GM18870 (cell line): ENCODE measurements around the gene CTNND2.
A peak's percentile ranks its signal among the peaks of the same experiment; 100 is the strongest.

Experiments
- ATAC-seq: cut with Tn5 transposase; IDR thresholded peaks from one replicate; pipeline ENCODE4 v1.9.1; 2021; ENCODE audit warnings: moderate library complexity; ENCODE audit not compliant: unreplicated experiment

Gene CTNND2

GRCh38 chr5:11599499-11599898 is 304.7 kb downstream of the CTNND2 start:
- no peak for ATAC-seq

DNA sequence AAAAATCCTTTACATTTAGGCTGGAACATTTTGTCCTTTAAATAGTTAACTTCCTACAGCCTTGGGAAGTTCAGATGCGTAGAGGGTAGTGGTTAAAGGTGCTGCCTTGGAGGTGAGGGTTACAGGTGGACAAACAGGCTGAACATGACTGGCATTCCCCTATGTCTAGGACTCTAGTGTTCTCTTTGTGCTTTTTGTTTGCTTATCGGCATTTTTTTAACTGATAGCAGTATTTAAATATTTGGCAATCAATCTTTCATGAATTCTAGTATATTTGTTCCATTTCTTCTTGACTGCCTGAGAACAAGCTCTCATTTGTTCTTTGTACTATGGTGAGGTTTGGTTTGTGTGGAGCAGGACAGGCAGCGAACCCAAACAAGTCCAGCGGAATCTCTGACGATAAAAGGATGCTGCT is 307.6 kb downstream of the CTNND2 start:
- ATAC-seq = no peak

- no peak for ATAC-seq
These were observed 308.1 kb downstream of the CTNND2 start for GRCh38 chr5:11596185-11596584.

DNA sequence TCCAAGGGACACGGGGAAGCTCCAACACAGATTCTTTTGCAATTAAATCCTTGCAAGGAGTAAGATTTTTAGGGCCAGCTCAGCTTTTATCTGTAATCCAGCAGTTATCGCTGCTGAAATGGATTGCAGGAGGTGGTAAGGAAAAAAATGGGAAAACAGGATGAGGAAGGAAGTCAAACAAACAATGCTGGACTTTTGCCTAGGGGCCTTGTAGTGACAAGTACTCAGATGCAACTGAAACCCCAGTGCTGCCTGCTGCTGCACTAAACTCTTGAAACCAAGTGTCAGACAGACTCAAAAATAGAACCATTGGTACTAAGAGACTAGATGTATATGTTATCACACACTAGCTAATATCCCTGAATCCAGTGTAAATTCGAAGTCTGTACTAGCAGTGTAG is 309.2 kb downstream of the CTNND2 start:
- no peak for ATAC-seq

DNA sequence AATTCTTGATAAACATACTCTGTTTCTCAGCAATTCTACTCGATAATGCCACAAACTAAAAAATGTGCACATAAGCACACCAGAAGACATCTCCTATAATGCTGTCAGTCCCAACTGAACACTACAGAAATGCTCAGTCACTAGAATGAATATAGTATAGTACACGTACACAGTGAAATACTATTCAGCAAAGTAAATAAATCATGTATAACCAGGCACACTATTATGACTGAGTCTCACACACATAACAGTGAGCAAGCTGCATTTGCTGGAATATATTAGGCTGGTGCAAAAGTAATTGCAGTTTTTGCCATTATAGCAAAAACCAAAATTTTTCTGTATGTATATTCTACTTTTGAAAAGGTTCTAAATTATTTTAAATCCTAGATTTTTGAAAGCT is 310.2 kb downstream of the CTNND2 start:
- no peak for ATAC-seq

GRCh38 chr5:11590475-11590874 is 313.8 kb downstream of the CTNND2 start:
- ATAC-seq = no peak

GRCh38 chr5:11588803-11589202 is 315.4 kb downstream of the CTNND2 start:
- no peak for ATAC-seq

GRCh38 chr5:11584017-11584416 is 320.2 kb downstream of the CTNND2 start:
- no peak for ATAC-seq

DNA sequence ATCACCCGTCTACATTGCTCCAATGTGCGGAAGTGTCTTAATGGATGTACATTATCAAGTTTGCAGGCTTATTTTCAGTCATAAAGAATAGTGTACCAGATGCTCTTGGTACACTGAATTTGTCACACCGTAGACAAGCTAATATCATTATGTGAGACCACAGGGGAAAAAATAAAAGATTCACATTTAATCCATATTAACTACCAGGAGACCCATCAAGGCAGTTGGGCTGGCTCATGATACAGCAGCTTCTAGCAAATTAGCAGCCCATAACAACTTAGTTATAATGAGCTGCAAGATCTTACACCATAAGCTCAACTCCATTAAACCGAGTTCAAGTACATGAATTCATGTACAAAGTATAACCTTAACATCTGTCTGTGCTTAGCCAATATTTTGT is 324.9 kb downstream of the CTNND2 start:
- ATAC-seq = no peak

GRCh38 chr5:11574787-11575186 is 329.5 kb downstream of the CTNND2 start:
- no peak for ATAC-seq

GRCh38 chr5:11573140-11573992 is 330.9 kb downstream of the CTNND2 start:
- ATAC-seq = no peak

DNA sequence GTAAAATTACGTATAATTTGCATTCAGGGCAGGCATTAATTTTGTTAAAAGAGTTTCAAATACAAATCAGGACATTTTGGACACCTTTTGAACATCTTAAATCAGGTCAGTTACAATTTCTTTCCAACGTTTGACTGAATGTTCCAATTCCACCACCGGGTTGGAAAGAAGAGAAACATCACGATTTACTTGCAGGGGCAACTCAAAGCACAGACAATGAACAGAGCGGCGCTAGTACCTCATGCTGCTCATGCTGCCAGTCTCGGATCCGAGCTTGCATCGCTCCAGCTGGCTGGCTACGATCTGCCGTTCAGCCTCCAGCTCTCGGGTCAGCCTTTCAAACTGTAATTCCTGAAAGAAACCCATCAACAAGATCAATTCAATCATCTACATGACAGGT is 339.5 kb downstream of the CTNND2 start:
- ATAC-seq = no peak

DNA sequence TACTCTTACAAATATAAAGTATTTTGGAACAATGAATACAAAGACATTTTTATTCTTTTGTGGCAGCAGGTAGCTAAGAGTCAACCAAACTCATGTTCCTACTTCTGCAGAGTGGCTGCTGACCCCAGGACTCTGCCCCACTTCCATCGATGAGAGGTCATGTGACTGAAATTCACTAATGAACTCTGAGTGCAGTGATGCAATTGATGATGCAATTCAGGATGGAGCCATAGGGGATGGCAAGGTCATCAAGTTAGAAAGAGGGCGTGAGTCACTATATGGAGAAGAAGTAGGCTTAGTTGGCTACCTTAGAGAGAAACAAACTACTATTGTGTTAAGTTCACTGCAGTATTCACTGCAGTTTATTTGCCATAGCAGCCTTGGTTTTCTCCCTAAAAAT is 340.4 kb downstream of the CTNND2 start:
- no peak for ATAC-seq

DNA sequence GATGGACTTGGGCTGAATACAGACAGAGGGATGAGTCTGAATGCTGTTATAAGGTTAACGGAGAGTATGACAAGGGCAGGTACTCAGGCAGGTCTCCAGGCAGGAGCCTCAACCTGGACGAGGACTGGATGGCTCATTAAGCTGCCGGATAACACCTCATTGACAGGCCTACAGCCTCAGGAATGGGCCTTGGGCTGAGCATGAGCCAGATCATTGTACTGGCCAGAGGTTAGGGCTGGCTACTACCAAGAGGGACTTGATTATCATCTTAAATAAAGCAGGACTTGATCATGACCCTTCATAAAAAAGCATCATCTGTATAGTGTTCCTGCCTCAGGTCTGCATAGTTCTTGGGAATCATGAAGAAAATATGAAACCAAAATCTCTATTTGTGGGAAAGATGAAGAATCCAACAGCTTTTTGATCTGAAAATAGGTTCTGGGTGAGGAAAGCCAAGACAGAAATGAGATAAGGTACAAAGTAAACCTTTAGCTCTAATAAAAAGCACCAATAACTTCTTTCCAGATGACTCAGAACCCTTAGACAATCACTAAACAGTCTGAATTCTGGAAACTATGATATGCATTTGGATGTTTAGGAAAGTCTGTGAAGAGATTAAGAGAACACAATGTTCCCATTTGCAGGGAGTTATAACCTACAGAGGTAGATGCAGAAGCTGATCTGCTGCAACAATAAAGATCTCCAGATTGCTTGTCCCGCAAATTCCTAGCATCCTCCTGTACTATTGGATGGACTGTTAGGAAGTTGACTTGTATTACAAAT is 343.1 kb downstream of the CTNND2 start:
- ATAC-seq = no peak

DNA sequence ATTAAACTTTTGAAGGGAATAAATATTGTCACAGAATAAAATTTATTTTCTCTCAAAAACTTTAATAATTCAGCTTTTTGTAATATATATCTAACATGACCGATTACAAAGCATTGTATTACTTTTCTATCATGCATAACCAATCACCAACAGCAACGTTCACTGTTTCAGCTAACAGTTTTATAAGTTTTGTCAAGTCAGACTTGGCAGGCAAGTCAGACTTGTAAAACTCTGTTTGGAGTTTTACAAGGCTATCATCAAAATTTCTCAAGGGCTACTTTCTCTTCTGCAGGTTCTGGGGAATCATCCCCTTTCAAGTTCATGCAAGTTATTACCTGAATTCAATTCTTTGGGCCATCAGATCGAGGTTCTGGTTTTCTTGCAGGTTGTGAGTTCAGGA is 347.2 kb downstream of the CTNND2 start:
- no peak for ATAC-seq

DNA sequence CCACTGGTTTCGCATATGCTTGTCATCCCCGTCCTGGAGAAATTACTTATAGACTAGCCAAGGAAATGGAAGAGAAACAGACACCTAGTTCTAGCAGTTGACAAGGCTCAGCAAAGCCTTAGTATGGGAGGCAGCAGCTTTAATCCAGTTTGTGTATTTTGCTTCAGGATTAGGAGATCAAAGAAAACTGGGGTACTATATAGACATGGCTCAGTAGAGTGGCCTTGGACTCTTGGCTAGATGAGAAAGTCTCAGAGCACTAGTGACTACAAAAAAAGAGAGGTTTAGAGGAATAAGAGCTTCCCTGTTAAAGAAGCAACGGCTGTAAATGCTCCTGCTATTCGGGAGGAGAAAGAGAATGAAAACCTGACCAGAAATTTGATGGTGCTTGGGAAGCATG is 349.1 kb downstream of the CTNND2 start:
- no peak for ATAC-seq

DNA sequence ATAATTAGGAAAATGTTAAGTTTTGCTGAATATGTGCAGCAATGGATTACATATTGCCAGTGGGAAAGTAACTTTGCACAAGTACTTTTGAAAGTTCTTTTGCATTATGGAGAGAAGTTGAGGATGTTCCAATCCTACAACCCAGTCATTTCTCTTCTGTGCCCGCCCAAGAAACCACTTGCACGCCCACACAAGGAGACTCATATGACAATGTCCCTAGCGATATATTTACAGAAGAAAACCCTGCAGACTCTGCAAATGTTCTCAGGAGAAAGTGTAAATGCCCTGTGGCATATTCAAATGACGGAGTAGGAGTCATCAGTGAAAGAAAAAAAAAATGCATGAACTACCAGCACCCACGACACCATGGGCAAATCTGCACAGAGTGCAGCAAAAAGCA is 356.5 kb downstream of the CTNND2 start:
- peak; percentile 64 for ATAC-seq

- ATAC-seq = no peak
These were observed 357.1 kb downstream of the CTNND2 start for GRCh38 chr5:11547140-11547539.

GRCh38 chr5:11540112-11540511 is 364.1 kb downstream of the CTNND2 start:
- no peak for ATAC-seq

DNA sequence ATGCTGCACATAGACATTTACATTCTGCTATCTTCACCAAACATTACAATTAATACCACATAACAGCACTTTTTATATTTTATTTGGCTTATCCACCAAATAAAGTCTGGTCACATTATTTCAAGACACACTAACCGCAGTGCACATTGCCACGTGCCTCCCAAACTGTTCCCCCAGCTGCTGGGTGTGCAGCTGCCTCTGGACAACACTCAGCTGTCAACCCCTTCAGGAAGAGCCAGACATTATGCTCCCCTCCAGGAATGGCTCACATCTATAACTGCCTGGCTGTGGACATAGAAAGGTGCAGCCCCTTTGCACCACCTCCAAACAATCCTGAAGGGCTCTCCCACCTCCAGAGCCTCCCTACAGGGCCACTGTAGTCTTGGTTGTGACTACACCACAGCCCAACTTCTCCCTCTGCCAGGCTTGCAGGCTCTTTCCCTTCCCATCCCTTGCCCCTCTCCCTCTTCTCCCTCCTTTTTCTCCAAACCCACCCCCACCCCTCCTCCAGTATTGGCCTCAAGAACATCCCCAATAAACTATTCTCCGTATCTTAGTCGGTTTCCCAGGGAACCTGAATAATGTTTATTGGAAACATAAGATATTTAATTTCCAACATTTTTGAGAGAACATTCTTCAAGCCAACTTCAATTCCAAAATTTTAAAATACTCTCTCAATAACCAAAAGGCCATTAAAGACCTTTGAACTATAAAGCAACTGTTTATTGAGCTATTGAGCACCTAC is 372.3 kb downstream of the CTNND2 start:
- ATAC-seq = no peak

- no peak for ATAC-seq
These were observed 375.5 kb downstream of the CTNND2 start for GRCh38 chr5:11528720-11529119.
